Suppressor macrophage treated with lipopolysaccharide for 1 hour (primary cell): ENCODE measurements around the gene GALNT9.
"Not testable (repeated sequence)": the region's sequence is repeated elsewhere in the genome, so short reads cannot be mapped to it uniquely, and the experiment has no call there.

Experiments
- DNase-seq, 3 donors: peaks; one replicate each; pipeline ENCODE4 v3.0.0-alpha.2; 2020 to 2022

GALNT9 gene

GRCh38 chr12:132263451-132264049 lies 65.8 kb downstream of the GALNT9 start:
- DNase-seq = no peak

GRCh38 chr12:132263061-132263360 lies 66.4 kb downstream of the GALNT9 start:
- no peak for DNase-seq

GRCh38 chr12:132262256-132263060 lies 66.9 kb downstream of the GALNT9 start:
- no peak for DNase-seq

GRCh38 chr12:132261328-132262138 lies 67.9 kb downstream of the GALNT9 start:
- no peak for DNase-seq

- DNase-seq = no peak
These were observed 68.7 kb downstream of the GALNT9 start for GRCh38 chr12:132260721-132261120.

- DNase-seq = no peak
These were observed 69.3 kb downstream of the GALNT9 start for GRCh38 chr12:132259872-132260695.

- DNase-seq = no peak
These were observed 70.0 kb downstream of the GALNT9 start for GRCh38 chr12:132259364-132259871.

- no peak for DNase-seq
These were observed 70.8 kb downstream of the GALNT9 start for GRCh38 chr12:132258543-132258942.

- no peak for DNase-seq
These were observed 71.4 kb downstream of the GALNT9 start for GRCh38 chr12:132257955-132258490.

GRCh38 chr12:132257206-132257954 lies 72.0 kb downstream of the GALNT9 start:
- no peak for DNase-seq

GRCh38 chr12:132256646-132257045 lies 72.7 kb downstream of the GALNT9 start:
- DNase-seq = no peak

- DNase-seq = no peak
These were observed 73.7 kb downstream of the GALNT9 start for GRCh38 chr12:132255642-132256041.

- no peak for DNase-seq
These were observed 75.5 kb downstream of the GALNT9 start for GRCh38 chr12:132253698-132254480.

- not testable (repeated sequence) for DNase-seq
These were observed 76.4 kb downstream of the GALNT9 start for GRCh38 chr12:132252981-132253380.

GRCh38 chr12:132251741-132252490 lies 77.5 kb downstream of the GALNT9 start:
- DNase-seq = no peak

- no peak for DNase-seq
These were observed 78.1 kb downstream of the GALNT9 start for GRCh38 chr12:132251310-132251709.

- DNase-seq = no peak
These were observed 78.7 kb downstream of the GALNT9 start for GRCh38 chr12:132250707-132251106.

- no peak for DNase-seq
These were observed 79.5 kb downstream of the GALNT9 start for GRCh38 chr12:132249689-132250478.
